ENCODE results near the gene CBX8.

DNA sequence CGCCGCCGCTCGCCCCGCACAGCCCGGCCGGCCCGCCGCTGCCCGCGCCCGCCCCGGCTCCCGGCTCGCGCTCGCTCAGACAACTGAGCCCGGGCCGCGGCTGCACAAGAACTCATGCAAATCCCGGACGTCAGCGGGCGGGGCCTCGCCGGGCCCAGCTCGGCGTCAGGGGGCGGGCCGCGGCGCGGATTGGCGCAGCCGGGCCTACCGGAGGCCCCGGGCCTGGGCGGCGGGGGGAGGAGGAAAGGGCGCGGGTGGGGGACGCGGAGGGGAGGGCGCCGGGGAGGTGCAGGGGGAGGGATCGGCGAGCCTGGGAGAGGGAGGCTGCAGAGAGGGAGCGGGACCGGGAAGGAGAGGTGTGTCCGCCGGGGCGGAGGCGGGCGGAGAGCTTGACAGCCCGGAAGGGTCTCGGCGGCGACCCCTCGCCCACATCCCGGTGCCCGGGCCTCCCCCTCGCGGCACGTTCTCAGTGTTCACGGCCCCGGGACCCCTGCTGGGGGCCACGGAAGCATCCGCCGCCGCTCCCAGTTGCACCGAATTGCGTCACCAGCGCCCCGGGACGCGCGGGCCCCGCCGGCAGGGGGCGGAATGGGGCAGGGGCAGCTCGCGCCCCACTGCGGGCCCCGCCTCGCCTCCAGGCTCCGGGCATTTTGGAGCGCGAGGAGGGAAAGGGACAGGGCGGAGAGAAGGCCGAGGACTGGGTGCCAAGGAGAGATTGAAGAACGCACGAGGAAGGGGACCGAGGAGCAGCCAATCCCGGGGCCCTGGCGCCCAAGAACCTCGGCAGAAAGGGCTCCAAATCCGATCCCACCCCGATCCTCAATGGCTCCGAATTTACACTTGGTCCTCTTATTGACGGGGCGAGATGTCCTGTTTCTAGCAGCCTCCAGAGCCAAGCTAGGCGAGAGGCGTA is 42.7 kb upstream of the CBX8 start, which contains the start of gene CBX4:
- TF ChIP-seq TAF1 (IDR thresholded peaks at IDR 0.05; ENCODE audit: low read depth, low read length) (peak; percentile 76; the same call in 1 of the 2 replicates), POLR2AphosphoS5 (IDR thresholded peaks at IDR 0.05; ENCODE audit: low read depth, low read length) (peak; percentile 43; the same call in 1 of the 2 replicates), POLR2A (IDR thresholded peaks at IDR 0.05; ENCODE audit: low read depth, low read length) (peak; percentile 40; the same call in 1 of the 2 replicates)
